DOHH2 (cell line): Measurements from ENCODE around the gene SNX9.

Experiments used
- H3F3A ChIP-seq: fragments of 200-600 bp; sonication (generic), shearing (Covaris generic); 2 replicates; pipeline ENCODE4 v1.6.0; 2016; ENCODE audit warnings: antibody characterized with exemption, mild to moderate bottlenecking; ENCODE audit not compliant: control insufficient read depth, insufficient read depth
- H3K27ac ChIP-seq: fragments of 200-600 bp; sonication (generic); 2 replicates; pipeline ENCODE4 v1.5.1; 2014; ENCODE audit warnings: low read depth, mild to moderate bottlenecking, low read length, moderate library complexity
- H3K27me3 ChIP-seq: fragments of 200-600 bp; sonication (generic); 2 replicates; pipeline ENCODE4 v1.6.1; 2014; ENCODE audit warnings: mild to moderate bottlenecking, low read length, mixed read lengths; ENCODE audit not compliant: control insufficient read depth
- H3K36me3 ChIP-seq: fragments of 200-600 bp; sonication (generic); 2 replicates; pipeline ENCODE4 v1.6.1; 2014; ENCODE audit warnings: mild to moderate bottlenecking, low read length, moderate library complexity, mixed read lengths; ENCODE audit not compliant: control insufficient read depth
- H3K4me1 ChIP-seq: fragments of 200-600 bp; sonication (generic); 2 replicates; pipeline ENCODE4 v1.6.1; 2014; ENCODE audit warnings: mild to moderate bottlenecking, low read length, mixed read lengths; ENCODE audit not compliant: control insufficient read depth
- H3K4me2 ChIP-seq: fragments of 200-600 bp; sonication (generic); 2 replicates; pipeline ENCODE4 v1.6.0; 2014; ENCODE audit warnings: mild to moderate bottlenecking, low read length, moderate library complexity
- H3K4me3 ChIP-seq: fragments of 200-600 bp; sonication (generic); 2 replicates; pipeline ENCODE4 v1.5.1; 2014; ENCODE audit warnings: mild to moderate bottlenecking, low read length, mixed read lengths
- H3K79me2 ChIP-seq: fragments of 200-600 bp; sonication (generic); 2 replicates; pipeline ENCODE4 v1.6.1; 2014; ENCODE audit warnings: mild to moderate bottlenecking, low read length, mixed read lengths; ENCODE audit not compliant: control insufficient read depth
- H3K9me2 ChIP-seq: fragments of 200-600 bp; sonication (generic); replicated peaks from 2 replicates; pipeline ENCODE4 v1.6.1; 2014; ENCODE audit warnings: mild to moderate bottlenecking, low read length, mixed read lengths; ENCODE audit not compliant: control insufficient read depth
- H3K9me3 ChIP-seq: fragments of 200-600 bp; sonication (generic); 2 replicates; pipeline ENCODE4 v1.6.1; 2014; ENCODE audit warnings: antibody characterized with exemption, low read length, mixed read lengths; ENCODE audit not compliant: control insufficient read depth, insufficient read depth
- H4K20me1 ChIP-seq: fragments of 200-600 bp; sonication (generic); 2 replicates; pipeline ENCODE4 v1.6.0; 2014; ENCODE audit warnings: low read depth, mild to moderate bottlenecking, antibody characterized with exemption, low read length, moderate library complexity; ENCODE audit not compliant: control insufficient read depth, insufficient read depth
- EZH2phosphoT487 ChIP-seq: fragments of 200-600 bp; sonication (generic); IDR thresholded peaks from 2 replicates; pipeline ENCODE4 v1.6.1; 2017; ENCODE audit warnings: borderline replicate concordance, mild to moderate bottlenecking, antibody characterized with exemption, low read length, moderate library complexity, mixed read lengths
- TF ChIP-seq, protein P1 (sequence below): fragments of 200-600 bp; sonication (generic); IDR thresholded peaks from one replicate; pipeline ENCODE4 v1.5.1; 2014; ENCODE audit warnings: antibody characterized with exemption, mild to moderate bottlenecking, low read depth, low read length; ENCODE audit not compliant: poor library complexity, severe bottlenecking

The SNX9 gene

DNA sequence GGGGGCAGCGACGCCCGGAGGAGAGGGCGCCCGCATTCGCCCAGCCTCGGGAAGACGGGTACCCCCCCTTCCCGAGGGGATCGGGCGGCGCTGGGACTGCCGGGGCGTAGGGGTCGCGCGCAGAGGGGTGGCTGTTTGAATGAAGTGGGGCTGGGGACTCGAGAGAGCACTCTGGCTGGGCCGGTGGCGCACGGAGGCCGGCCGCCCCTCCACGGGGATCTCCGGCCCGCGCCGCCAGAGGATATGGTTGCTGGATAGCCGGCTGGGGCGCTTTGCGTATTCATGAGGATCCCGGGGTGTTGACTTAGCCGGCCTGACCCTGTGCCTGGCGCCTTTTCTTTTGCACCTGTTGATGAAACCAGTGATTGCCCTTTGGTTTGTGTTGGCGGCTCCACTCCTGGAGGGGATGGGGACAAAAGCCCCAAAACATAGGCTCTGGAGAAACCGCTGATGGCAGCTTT, 159.1 kb downstream of the SNX9 start:
- Histone ChIP-seq H3K4me1 (0 out of 2 replicates have a peak, but pooled peaks cover 3% of the 10 kb centered on the region), H3K9me3 (no peaks in the 10 kb centered on the region), H3K4me3 (peak overlapping the region; percentile 54), H3F3A (0 out of 2 replicates have a peak, but pooled peaks cover 6% of the 10 kb centered on the region), H3K27me3 (peaks cover 51% of the 10 kb centered on the region), H3K27ac (no peak overlapping the region), H3K79me2 (no peaks in the 10 kb centered on the region), H4K20me1 (no peaks in the 10 kb centered on the region), H3K4me2 (peak overlapping the region; percentile 61), H3K36me3 (no peaks in the 10 kb centered on the region), H3K9me2 (no peaks in the 10 kb centered on the region)
- TF ChIP-seq EZH2phosphoT487: peak; percentile 72; the same call in 1 of the 2 replicates
- TF ChIP-seq, protein P1, sequence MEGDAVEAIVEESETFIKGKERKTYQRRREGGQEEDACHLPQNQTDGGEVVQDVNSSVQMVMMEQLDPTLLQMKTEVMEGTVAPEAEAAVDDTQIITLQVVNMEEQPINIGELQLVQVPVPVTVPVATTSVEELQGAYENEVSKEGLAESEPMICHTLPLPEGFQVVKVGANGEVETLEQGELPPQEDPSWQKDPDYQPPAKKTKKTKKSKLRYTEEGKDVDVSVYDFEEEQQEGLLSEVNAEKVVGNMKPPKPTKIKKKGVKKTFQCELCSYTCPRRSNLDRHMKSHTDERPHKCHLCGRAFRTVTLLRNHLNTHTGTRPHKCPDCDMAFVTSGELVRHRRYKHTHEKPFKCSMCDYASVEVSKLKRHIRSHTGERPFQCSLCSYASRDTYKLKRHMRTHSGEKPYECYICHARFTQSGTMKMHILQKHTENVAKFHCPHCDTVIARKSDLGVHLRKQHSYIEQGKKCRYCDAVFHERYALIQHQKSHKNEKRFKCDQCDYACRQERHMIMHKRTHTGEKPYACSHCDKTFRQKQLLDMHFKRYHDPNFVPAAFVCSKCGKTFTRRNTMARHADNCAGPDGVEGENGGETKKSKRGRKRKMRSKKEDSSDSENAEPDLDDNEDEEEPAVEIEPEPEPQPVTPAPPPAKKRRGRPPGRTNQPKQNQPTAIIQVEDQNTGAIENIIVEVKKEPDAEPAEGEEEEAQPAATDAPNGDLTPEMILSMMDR: no peak

DNA sequence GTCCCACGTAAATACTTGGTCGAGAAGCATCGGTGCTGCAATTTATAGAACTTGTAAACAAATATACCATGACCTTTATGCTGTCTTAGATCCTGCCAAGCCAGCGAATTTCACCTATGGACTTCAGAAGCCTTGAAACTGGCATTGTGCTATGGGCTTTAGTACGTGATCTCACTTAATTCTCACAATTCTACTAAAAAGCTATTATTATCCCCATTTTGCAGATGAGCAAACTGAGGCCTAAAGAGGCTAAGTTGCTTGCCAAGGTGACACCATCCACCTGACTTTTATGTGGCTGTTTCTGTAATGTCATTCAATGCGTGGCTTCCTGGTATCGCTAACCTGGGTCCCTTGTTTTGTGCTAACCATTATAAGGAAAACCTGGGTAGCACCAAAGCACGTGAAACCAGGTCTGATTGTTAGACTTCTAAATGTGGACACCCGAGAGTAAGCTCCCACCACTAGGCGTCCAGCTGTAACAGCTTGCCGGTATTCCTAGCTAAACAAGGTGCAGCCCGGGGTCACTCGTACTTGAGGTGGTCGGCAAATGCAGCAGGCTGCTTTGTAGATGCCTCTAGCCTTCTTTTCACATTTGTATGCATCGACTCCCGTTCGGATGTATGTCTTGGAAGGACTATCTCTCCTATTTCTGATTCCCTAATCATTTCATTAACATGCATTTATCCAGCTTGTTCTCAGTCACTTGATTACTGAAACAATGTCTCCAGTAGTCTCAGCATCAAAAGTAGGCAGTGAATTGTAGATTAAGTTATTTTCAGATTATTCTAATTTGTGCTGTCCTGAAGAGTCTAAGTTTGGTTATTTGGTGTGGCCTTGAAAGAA, 159.7 kb downstream of the SNX9 start:
- Histone ChIP-seq H3K9me2 (no peaks in the 10 kb centered on the region), H3K27me3 (peaks cover 51% of the 10 kb centered on the region), H3K4me3 (no peak overlapping the region), H4K20me1 (no peaks in the 10 kb centered on the region), H3K4me2 (peak overlapping the region; percentile 61), H3K27ac (no peak overlapping the region), H3K79me2 (no peaks in the 10 kb centered on the region), H3K4me1 (0 out of 2 replicates have a peak, but pooled peaks cover 3% of the 10 kb centered on the region), H3K9me3 (no peaks in the 10 kb centered on the region), H3K36me3 (no peaks in the 10 kb centered on the region), H3F3A (0 out of 2 replicates have a peak, but pooled peaks cover 6% of the 10 kb centered on the region)
- TF ChIP-seq EZH2phosphoT487: no peak
- TF ChIP-seq, protein P1: no peak

DNA sequence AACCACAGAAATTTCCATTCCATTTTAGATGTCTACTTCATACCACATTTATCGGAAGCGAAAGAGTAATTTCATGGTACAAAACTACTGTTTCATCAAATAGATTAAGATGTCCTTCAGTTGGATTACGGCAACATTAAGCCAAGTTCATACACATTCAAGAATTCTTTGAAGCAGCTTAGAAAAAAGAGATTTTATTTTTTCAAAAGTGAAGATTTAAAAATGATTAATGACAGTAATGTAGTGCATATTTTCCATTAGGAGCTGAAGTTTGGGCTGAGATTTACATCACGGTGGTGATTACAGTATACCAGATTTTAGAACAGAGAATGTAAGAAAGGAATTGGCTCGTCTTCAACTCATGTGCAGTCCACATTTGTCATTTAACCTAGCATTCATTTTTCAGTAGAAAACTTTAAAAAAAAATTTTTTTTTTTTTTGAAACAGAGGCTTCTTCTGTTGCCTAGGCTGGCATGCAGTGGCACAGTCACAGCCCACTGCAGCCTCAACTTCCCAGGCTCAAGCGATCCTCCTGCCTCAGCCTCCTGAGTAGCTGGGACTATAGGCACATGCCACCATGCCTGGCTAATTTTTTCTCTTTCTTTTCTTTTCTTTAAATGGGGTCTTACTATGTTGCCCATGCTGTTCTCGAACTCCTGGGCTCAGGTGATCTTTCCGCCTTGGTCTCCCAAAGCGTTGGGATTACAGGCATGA, 160.5 kb downstream of the SNX9 start:
- H4K20me1 ChIP-seq: no peaks in the 10 kb centered on the region
- H3K9me3 ChIP-seq: no peaks in the 10 kb centered on the region
- no peaks in the 10 kb centered on the region for H3K36me3 ChIP-seq
- 0 out of 2 replicates have a peak, but pooled peaks cover 6% of the 10 kb centered on the region for H3F3A ChIP-seq
- H3K79me2 ChIP-seq: no peaks in the 10 kb centered on the region
- peaks cover 51% of the 10 kb centered on the region for H3K27me3 ChIP-seq
- no peak for TF ChIP-seq EZH2phosphoT487
- TF ChIP-seq, protein P1: no peak
- no peak overlapping the region for H3K4me3 ChIP-seq
- H3K4me2 ChIP-seq: no peak overlapping the region
- H3K4me1 ChIP-seq: 0 out of 2 replicates have a peak, but pooled peaks cover 3% of the 10 kb centered on the region
- H3K9me2 ChIP-seq: no peaks in the 10 kb centered on the region
- no peak overlapping the region for H3K27ac ChIP-seq
